ENCODE data around the gene WWP2.

DNA sequence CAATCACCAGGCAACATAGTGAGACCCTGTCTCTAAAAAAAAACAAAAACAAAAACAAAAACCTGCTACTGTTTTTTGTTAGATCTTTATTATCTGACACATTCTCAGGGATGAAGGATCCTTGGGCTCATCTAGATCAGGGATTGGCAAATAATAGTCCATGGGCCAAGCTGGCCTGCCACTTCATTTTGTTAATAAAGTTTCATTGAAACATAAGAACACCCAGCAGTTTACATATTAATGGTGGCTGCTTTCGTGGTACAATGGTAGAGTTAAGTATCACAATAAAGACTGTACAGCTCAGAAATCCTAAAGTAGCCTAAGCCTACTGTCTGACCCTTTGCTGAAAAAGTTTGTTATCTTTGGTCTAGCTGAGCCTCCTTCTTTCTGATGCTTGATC lies 156.1 kb downstream of the WWP2 start:
- TF ChIP-seq, protein P1, sequence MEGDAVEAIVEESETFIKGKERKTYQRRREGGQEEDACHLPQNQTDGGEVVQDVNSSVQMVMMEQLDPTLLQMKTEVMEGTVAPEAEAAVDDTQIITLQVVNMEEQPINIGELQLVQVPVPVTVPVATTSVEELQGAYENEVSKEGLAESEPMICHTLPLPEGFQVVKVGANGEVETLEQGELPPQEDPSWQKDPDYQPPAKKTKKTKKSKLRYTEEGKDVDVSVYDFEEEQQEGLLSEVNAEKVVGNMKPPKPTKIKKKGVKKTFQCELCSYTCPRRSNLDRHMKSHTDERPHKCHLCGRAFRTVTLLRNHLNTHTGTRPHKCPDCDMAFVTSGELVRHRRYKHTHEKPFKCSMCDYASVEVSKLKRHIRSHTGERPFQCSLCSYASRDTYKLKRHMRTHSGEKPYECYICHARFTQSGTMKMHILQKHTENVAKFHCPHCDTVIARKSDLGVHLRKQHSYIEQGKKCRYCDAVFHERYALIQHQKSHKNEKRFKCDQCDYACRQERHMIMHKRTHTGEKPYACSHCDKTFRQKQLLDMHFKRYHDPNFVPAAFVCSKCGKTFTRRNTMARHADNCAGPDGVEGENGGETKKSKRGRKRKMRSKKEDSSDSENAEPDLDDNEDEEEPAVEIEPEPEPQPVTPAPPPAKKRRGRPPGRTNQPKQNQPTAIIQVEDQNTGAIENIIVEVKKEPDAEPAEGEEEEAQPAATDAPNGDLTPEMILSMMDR (IDR thresholded peaks at IDR 0.05), result no peak
- no peak for TF ChIP-seq POLR2A (IDR thresholded peaks at IDR 0.05)
